Measurements from ENCODE around the gene DYNLT2.

Gene DYNLT2

GRCh38 chr6:169692516-169692915 is 58.9 kb downstream of the DYNLT2 start:
- DNase-seq: no peak

GRCh38 chr6:169691260-169691659 is 60.1 kb downstream of the DYNLT2 start:
- DNase-seq: no peak

Measured in DMS 273 treated with DMSO at 0.1 percent for 48 hours (cell line).